IMR-90 (cell line): ENCODE measurements around the gene RTEL1. TPM values are rescaled to one million over a fixed set of nuclear protein-coding genes. Genes with fewer than 3 reads are reported as not detected.

ENCODE experiments used
- ATAC-seq: fragments of 200-7000 bp; cut with Tn5 transposase; 2 replicates; pipeline ENCODE4 v1.9.1; 2020; ENCODE audit warnings: low read depth, mild to moderate bottlenecking, moderate library complexity
- BruUV-seq: library from RNA; stranded (reverse); fragments of 400-500 nt; replicated peaks from 2 replicates; lab custom pipeline; 2021; lab: Mats Ljungman, UMichigan
- CTCF ChIA-PET: fragments of 300-600 bp; formaldehyde crosslinking; extraction: SDS; loops from one replicate; lab custom pipeline; 2021; ENCODE audit warnings: antibody characterized with exemption; lab: Yijun Ruan, JAX
- POLR2A ChIA-PET: fragments of 300-600 bp; sonication (Branson Sonifier 250); formaldehyde crosslinking; loops from one replicate; lab custom pipeline; 2022; ENCODE audit warnings: antibody characterized with exemption; ENCODE audit not compliant: unreplicated experiment; lab: Charles Lee
- DNase-seq: peaks from one replicate; pipeline ENCODE4 v3.0.0; 2013
- H2AFZ ChIP-seq: replicated peaks from 2 replicates; pipeline ENCODE3; 2013; ENCODE audit warnings: low read length, mild to moderate bottlenecking; ENCODE audit not compliant: poor library complexity
- H2AK5ac ChIP-seq: 2 replicates; pipeline ENCODE4 v1.6.1; 2013; ENCODE audit warnings: low read depth, low read length, inconsistent platforms
- H2AK9ac ChIP-seq: replicated peaks from 2 replicates; pipeline ENCODE3; 2013; ENCODE audit warnings: mild to moderate bottlenecking, low read depth, low read length, moderate library complexity; ENCODE audit not compliant: poor library complexity
- H2BK120ac ChIP-seq: 2 replicates; pipeline ENCODE4 v1.6.1; 2013; ENCODE audit warnings: low read depth, low read length, inconsistent platforms
- H2BK15ac ChIP-seq: 3 replicates; pipeline ENCODE4 v1.6.1; 2013; ENCODE audit warnings: low read depth, low read length, inconsistent platforms
- H2BK20ac ChIP-seq: 2 replicates; pipeline ENCODE4 v1.6.1; 2013; ENCODE audit warnings: low read depth, mild to moderate bottlenecking, inconsistent platforms, low read length, moderate library complexity
- H2BK5ac ChIP-seq: 2 replicates; pipeline ENCODE4 v1.6.1; 2013; ENCODE audit warnings: mild to moderate bottlenecking, low read depth, low read length, inconsistent platforms; ENCODE audit not compliant: poor library complexity, severe bottlenecking
- H3K14ac ChIP-seq: replicated peaks from 2 replicates; pipeline ENCODE4 v1.6.1; 2013; ENCODE audit warnings: low read depth, low read length, inconsistent platforms
- H3K18ac ChIP-seq: 2 replicates; pipeline ENCODE4 v1.6.1; 2013; ENCODE audit warnings: low read depth, low read length, control low read depth
- H3K23ac ChIP-seq: 2 replicates; pipeline ENCODE4 v1.6.1; 2013; ENCODE audit warnings: low read depth, low read length, inconsistent platforms
- H3K27ac ChIP-seq: 2 replicates; pipeline ENCODE4 v1.5.1; 2013; ENCODE audit warnings: mild to moderate bottlenecking, control low read depth, low read length; ENCODE audit not compliant: insufficient read depth
- H3K27me3 ChIP-seq: 2 replicates; pipeline ENCODE4 v1.6.1; 2013; ENCODE audit warnings: low read length; ENCODE audit not compliant: control insufficient read depth, insufficient read depth
- H3K36me3 ChIP-seq: 2 replicates; pipeline ENCODE4 v1.6.1; 2013; ENCODE audit warnings: low read length, mixed read lengths; ENCODE audit not compliant: control insufficient read depth, insufficient read depth
- H3K4ac ChIP-seq: 2 replicates; pipeline ENCODE4 v1.6.1; 2013; ENCODE audit warnings: low read depth, low read length, inconsistent platforms
- H3K4me1 ChIP-seq: 2 replicates; pipeline ENCODE4 v1.6.1; 2013; ENCODE audit warnings: low read length, mixed read lengths; ENCODE audit not compliant: control insufficient read depth, insufficient read depth
- H3K4me2 ChIP-seq: 2 replicates; pipeline ENCODE4 v1.6.1; 2013; ENCODE audit warnings: low read depth, mild to moderate bottlenecking, control low read depth, low read length, moderate library complexity
- H3K4me3 ChIP-seq: 2 replicates; pipeline ENCODE4 v1.5.1; 2013; ENCODE audit warnings: low read depth, mild to moderate bottlenecking, control low read depth, low read length, moderate library complexity; ENCODE audit not compliant: insufficient read depth
- H3K56ac ChIP-seq: 2 replicates; pipeline ENCODE4 v1.6.1; 2013; ENCODE audit warnings: low read length, inconsistent platforms; ENCODE audit not compliant: insufficient read depth; ENCODE audit errors: extremely low read depth
- H3K79me1 ChIP-seq, 2 experiments: 2 replicates each; pipeline ENCODE4 v1.6.1; 2013; ENCODE audit warnings: low read length in 2 of 2, inconsistent platforms in 1 of 2, low read depth in 1 of 2
- H3K9ac ChIP-seq: 2 replicates; pipeline ENCODE4 v1.6.1; 2013; ENCODE audit warnings: low read depth, low read length, control low read depth
- H3K9me1 ChIP-seq: 2 replicates; pipeline ENCODE4 v1.6.1; 2013; ENCODE audit warnings: low read length, inconsistent platforms; ENCODE audit not compliant: insufficient read depth
- H3K9me3 ChIP-seq: 2 replicates; pipeline ENCODE4 v1.6.1; 2013; ENCODE audit warnings: low read length; ENCODE audit not compliant: control insufficient read depth, insufficient read depth
- H4K20me1 ChIP-seq: 2 replicates; pipeline ENCODE4 v1.6.1; 2013; ENCODE audit warnings: low read length, inconsistent platforms; ENCODE audit not compliant: insufficient read depth
- H4K5ac ChIP-seq: 2 replicates; pipeline ENCODE4 v1.6.1; 2013; ENCODE audit warnings: mild to moderate bottlenecking, low read depth, low read length, control low read depth
- H4K8ac ChIP-seq, 2 experiments: 2 replicates each; pipeline ENCODE4 v1.6.1; 2013; ENCODE audit warnings: low read depth in 2 of 2, low read length in 2 of 2, control low read depth in 1 of 2, inconsistent platforms in 1 of 2
- H4K91ac ChIP-seq: 2 replicates; pipeline ENCODE4 v1.6.1; 2013; ENCODE audit warnings: low read depth, low read length, inconsistent platforms; ENCODE audit not compliant: insufficient read depth
- BHLHE40 ChIP-seq: fragments of 150-350 bp; IDR thresholded peaks from 2 replicates; pipeline ENCODE4 v1.6.1; 2016; ENCODE audit warnings: mild to moderate bottlenecking, low read depth, low read length
- CEBPB ChIP-seq: IDR thresholded peaks from 2 replicates; pipeline ENCODE4 v1.6.1; 2012; ENCODE audit warnings: low read depth, low read length, improper control_type of control experiment
- CHD1 ChIP-seq: IDR thresholded peaks from 2 replicates; pipeline ENCODE4 v1.6.1; 2012; ENCODE audit warnings: low read depth, low read length, improper control_type of control experiment
- CTCF ChIP-seq: conservative IDR thresholded peaks from 2 replicates; pipeline ENCODE4 v1.5.1; 2012; ENCODE audit warnings: mild to moderate bottlenecking, low read depth, low read length, improper control_type of control experiment
- ELK1 ChIP-seq: fragments of 150-350 bp; IDR thresholded peaks from 2 replicates; pipeline ENCODE4 v1.6.1; 2016; ENCODE audit warnings: low read depth, mild to moderate bottlenecking, low read length, moderate library complexity, borderline replicate concordance
- FOS ChIP-seq: fragments of 150-350 bp; IDR thresholded peaks from 2 replicates; pipeline ENCODE4 v1.6.1; 2016; ENCODE audit warnings: low read depth, low read length
- MAFK ChIP-seq: IDR thresholded peaks from 2 replicates; pipeline ENCODE4 v1.6.1; 2012; ENCODE audit warnings: low read depth, low read length, improper control_type of control experiment
- MAZ ChIP-seq: IDR thresholded peaks from 2 replicates; pipeline ENCODE4 v1.6.1; 2012; ENCODE audit warnings: low read depth, mild to moderate bottlenecking, low read length, improper control_type of control experiment, moderate library complexity, borderline replicate concordance
- MXI1 ChIP-seq: IDR thresholded peaks from 2 replicates; pipeline ENCODE4 v1.6.1; 2012; ENCODE audit warnings: low read depth, mild to moderate bottlenecking, low read length, moderate library complexity, borderline replicate concordance
- POLR2A ChIP-seq: IDR thresholded peaks from 2 replicates; pipeline ENCODE4 v1.6.1; 2012; ENCODE audit warnings: mild to moderate bottlenecking, low read depth, low read length
- RCOR1 ChIP-seq: IDR thresholded peaks from 2 replicates; pipeline ENCODE4 v1.6.1; 2012; ENCODE audit warnings: mild to moderate bottlenecking, low read length, improper control_type of control experiment; ENCODE audit not compliant: insufficient replicate concordance
- RFX5 ChIP-seq: IDR thresholded peaks from 2 replicates; pipeline ENCODE4 v1.8.0; 2012; ENCODE audit warnings: low read depth, mild to moderate bottlenecking, low read length, moderate library complexity
- SMC3 ChIP-seq: fragments of 150-350 bp; IDR thresholded peaks from 2 replicates; pipeline ENCODE4 v1.6.1; 2016; ENCODE audit warnings: low read depth, mild to moderate bottlenecking, antibody characterized with exemption, low read length, moderate library complexity
- USF2 ChIP-seq: fragments of 150-350 bp; IDR thresholded peaks from 2 replicates; pipeline ENCODE4 v1.6.1; 2017; ENCODE audit warnings: mild to moderate bottlenecking, antibody characterized with exemption, low read length, low read depth
- WGBS, 2 experiments: methylation state at CpG; one replicate each; pipeline versions ENCODE4 v1.1.5 to v1.1.7; 2013; ENCODE audit warnings: missing lambda C conversion rate in 2 of 2; ENCODE audit not compliant: insufficient read length in 1 of 2; ENCODE audit errors: extremely low coverage in 2 of 2; 5-methylcytosine and 5-hydroxymethylcytosine counted together
- dilution Hi-C: fragments of 300-500 bp; cut with HindIII; formaldehyde crosslinking; loops from one replicate; pipeline ENCODE4 v1.14.3; 2018; ENCODE audit warnings: low sequenced_read_pairs; ENCODE audit not compliant: unreplicated experiment
- in situ Hi-C: fragments of 300-500 bp; cut with MboI; formaldehyde crosslinking; loops from 3 replicates; pipeline ENCODE4 v1.14.3; 2019; ENCODE audit warnings: low sequenced_read_pairs, inconsistent platforms, mixed read lengths
- intact Hi-C: fragments of 100-400 bp; cut with micrococcal nuclease; formaldehyde crosslinking; loops from 2 replicates; pipeline ENCODE4 v1.10.0; 2022
- polyA plus RNA-seq, 3 experiments: library from polyadenylated mRNA; depleted of rRNA; stranded (reverse); fragments of >200 nt; gene quantifications; 2 replicates each; pipeline ENCODE4 v1.2.3, GENCODE V29; 2012; ENCODE audit warnings: low replicate concordance in 1 of 3
- total RNA-seq: library from RNA; depleted of rRNA; stranded (reverse); fragments of >200 nt; gene quantifications from 2 replicates; pipeline ENCODE4 v1.2.3, GENCODE V29; 2012

The RTEL1 gene
- total and polyA plus RNA-seq, 2 of the 4 experiments (the other 2 are of a cell fraction), result 14.7 to 18.8 TPM

- no peak overlapping the region for H4K8ac ChIP-seq
- H3K4ac ChIP-seq, result no peak overlapping the region
- H2AK9ac ChIP-seq, result peak overlapping the region; percentile 50
- ChIA-PET POLR2A (no interaction called here), CTCF (no interaction called here)
- no peaks in the 10 kb centered on the region for H4K20me1 ChIP-seq
- no peaks in the 10 kb centered on the region for H3K27me3 ChIP-seq
- H3K36me3 ChIP-seq, result peaks cover 3% of the 10 kb centered on the region; the same call in 1 of the 2 replicates
- H3K79me1 ChIP-seq, result peaks cover 0 to 26% of the 10 kb centered on the region in 2 experiments; a peak in 2 of 4 replicates
- BruUV-seq, result no TSS peak
- ATAC-seq, result no peak
- no peak overlapping the region for H3K14ac ChIP-seq
- no peak overlapping the region; the same call in 1 of the 2 replicates for H4K91ac ChIP-seq
- H3K27ac ChIP-seq, result no peak overlapping the region
- H3K4me3 ChIP-seq, result no peak overlapping the region
- peak overlapping the region; percentile 21 for H2AFZ ChIP-seq
- H3K23ac ChIP-seq, result no peak overlapping the region
- H3K9ac ChIP-seq, result no peak overlapping the region
- no peak for DNase-seq
- H4K5ac ChIP-seq, result no peak overlapping the region
- no peaks in the 10 kb centered on the region for H3K9me3 ChIP-seq
- H2BK120ac ChIP-seq, result no peak overlapping the region
- H2AK5ac ChIP-seq, result no peak overlapping the region; the same call in 1 of the 2 replicates
- in situ Hi-C loops, result no loop called here
- H2BK20ac ChIP-seq, result no peak overlapping the region
- no peak overlapping the region for H2BK15ac ChIP-seq
- no peak overlapping the region for H3K56ac ChIP-seq
- 96% methylated on average over 21 of the region's 44 CpGs; no CpG with 5 or more reads in 1 of the 2 experiments for WGBS, 2 experiments
- dilution Hi-C loops, result no loop called here
- intact Hi-C loops, result no loop called here
- H3K4me1 ChIP-seq, result peaks cover 15% of the 10 kb centered on the region
- H3K4me2 ChIP-seq, result no peak overlapping the region
- no peak overlapping the region for H2BK5ac ChIP-seq
- H3K9me1 ChIP-seq, result peaks cover 14% of the 10 kb centered on the region
- H3K18ac ChIP-seq, result no peak overlapping the region
- TF ChIP-seq CEBPB (no peak), SMC3 (no peak), BHLHE40 (no peak), CTCF (no peak), RCOR1 (no peak), FOS (no peak), MAZ (no peak), MAFK (no peak), RFX5 (no peak), ELK1 (no peak), POLR2A (no peak), USF2 (no peak), CHD1 (no peak), MXI1 (no peak)
Observed at GRCh38 chr20:63689046-63690002, 31.2 kb downstream of the RTEL1 start.
